Limb (tissue), 2 donors: ENCODE data around the gene ARSI.

Experiments used
- DNase-seq, 2 donors: peaks; one replicate each; pipeline ENCODE4 v3.0.0-alpha.2; 2016; ENCODE audit errors: extremely low spot score in 2 of 2

ARSI gene

GRCh38 chr5:150327139-150327538 is 24.4 kb upstream of the ARSI start:
- DNase-seq: no peak

- DNase-seq: no peak
Observed at GRCh38 chr5:150326707-150327106, 24.0 kb upstream of the ARSI start.

DNA sequence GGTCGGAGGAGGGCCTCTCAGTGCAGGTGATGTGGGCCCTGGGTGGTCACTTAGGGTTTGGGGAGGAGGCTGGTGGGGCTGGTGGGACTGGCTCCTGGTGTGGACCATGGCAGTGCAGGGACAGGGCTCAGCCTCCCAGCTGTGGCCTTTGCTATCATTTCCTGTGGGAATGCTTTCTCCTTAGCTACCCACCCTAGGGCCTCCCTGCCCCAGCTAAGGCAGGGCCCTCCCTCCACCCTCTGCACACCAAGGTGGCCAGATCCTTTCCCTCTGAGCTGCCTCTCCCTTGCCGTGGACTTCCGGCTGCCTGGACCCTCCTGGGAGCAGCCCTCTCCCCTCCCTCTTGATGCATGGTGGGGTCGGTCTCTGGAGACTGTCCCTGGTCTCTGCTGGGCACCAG is 22.7 kb upstream of the ARSI start:
- no peak for DNase-seq

GRCh38 chr5:150323819-150324218 is 21.1 kb upstream of the ARSI start:
- no peak for DNase-seq

- no peak for DNase-seq
Observed at GRCh38 chr5:150323092-150323491, 20.4 kb upstream of the ARSI start.

- no peak for DNase-seq
Observed at GRCh38 chr5:150322202-150322601, 19.5 kb upstream of the ARSI start.

DNA sequence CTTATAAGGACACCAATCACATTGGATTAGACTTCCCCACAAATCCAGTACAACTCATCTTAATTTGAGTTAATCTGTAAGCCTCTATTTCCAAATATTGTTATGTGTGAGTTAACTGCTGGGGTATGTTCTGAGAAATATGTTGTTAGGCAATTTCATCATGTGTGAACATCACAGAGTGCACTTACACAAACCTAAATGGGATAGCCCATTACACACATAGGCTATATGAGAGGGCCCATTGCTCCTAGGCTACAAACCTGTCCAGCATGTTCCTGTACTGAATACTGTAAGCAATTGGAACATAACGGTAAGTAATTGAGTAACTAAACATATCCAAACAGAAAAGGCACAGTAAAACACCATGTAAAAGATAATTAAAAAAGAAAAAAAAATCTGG is 19.1 kb upstream of the ARSI start:
- DNase-seq: no peak

- DNase-seq: no peak
Observed at GRCh38 chr5:150321211-150321610, 18.5 kb upstream of the ARSI start.

DNA sequence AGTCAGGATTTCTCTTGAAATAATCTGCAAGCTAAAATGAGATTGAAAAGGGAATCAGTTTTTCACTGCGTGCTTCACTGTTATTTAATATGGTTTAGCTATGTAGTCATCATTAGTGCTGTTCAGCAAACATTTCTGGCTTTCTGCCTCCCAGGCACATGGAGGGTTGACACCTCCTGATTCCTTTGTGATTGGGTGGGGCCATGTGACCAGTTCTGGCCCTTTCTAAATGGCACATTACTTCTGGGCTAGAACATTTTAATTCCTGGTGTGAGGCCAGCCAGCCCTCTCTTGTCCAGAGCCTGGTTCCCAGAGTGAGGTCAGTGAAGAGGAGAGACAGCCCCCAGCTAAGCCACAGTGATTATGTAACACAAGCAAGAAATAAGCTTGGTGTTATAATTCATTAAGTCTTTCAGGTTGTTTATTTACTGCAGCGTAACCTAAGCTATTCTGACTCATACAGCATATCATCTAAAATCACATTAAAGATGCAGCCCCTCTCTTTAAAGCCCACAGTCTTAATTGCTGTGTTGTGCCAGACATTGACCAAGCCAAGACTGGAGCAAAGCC is 17.4 kb upstream of the ARSI start:
- no peak for DNase-seq

- no peak for DNase-seq
Observed at GRCh38 chr5:150319484-150319790, 16.7 kb upstream of the ARSI start.

- no peak for DNase-seq
Observed at GRCh38 chr5:150318613-150319483, 16.1 kb upstream of the ARSI start.

- DNase-seq: no peak
Observed at GRCh38 chr5:150317048-150318003, 14.6 kb upstream of the ARSI start.

DNA sequence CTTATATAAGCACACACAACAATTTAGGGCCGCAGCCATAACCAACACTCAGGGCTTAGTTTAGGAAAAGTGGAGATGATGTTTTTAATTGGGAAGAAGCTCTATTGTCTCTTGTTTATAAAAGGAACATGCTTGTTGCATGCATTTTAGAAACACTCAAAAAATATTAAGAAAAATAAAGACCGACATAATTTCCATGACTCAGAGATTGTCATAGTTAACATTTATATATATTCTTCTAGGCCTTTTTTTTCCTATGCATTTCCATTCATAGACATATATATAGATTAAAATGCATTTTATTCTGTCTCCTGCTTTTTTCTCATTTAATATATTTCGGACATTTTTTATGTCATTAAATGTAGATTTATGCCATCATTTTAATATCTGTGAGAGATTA is 13.6 kb upstream of the ARSI start:
- no peak for DNase-seq

GRCh38 chr5:150315245-150315644 is 12.5 kb upstream of the ARSI start:
- DNase-seq: no peak

DNA sequence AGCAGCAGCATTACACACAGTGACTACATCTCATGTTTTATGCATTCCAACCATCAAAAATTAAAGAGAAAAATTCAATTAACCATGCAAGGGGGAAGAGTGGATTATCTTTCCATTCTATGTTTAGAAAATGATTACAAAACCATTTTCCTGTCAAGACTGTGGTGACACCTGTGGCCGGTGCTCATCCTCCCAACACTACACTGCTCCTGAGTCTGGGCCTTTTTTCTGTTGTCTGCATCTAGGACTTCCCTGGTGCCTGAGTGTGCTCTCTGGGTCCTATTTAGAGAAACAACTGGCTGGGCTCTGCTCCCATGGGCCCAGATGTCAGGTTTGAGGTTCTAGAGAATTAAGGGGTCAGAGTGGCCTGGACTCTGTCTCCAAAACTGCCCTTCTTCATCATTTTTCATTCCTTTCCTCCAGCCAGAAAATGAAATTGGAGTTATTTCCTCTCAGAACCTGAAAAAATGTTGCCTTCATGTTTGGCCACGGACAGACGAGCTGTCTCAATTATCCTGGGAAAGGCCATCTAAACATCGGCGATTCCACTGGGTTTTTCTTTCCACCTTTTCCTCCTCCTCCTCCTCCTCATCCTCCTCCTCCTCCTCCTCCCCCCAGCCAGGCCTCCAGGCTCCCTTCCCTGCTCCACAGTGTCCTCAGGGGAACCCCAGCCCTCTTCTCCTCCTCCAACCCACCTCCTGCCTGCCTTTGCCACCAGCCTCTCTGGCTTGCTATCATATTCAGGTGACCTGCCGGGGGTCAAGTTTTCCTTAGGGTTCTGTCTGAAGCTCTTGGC is 11.4 kb upstream of the ARSI start:
- no peak for DNase-seq

DNA sequence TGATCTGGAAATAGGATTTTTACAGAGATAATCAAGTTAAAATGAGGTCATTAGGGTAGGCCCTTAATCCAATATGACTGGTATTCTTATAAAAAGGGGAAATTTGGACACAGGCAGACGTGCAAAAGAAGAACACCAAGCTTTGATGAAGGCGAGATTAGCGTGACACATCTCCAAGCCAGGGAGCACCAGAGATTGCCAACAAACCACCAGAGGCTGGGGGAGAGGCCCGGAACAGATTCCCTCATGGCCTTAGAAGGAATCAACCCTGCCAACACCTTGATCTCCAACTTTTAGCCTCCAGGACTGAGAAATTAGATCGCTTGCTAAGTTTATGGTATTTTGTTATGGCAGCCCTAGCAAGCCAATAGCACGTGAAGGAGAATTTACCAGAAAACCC is 10.8 kb upstream of the ARSI start:
- DNase-seq: no peak

DNA sequence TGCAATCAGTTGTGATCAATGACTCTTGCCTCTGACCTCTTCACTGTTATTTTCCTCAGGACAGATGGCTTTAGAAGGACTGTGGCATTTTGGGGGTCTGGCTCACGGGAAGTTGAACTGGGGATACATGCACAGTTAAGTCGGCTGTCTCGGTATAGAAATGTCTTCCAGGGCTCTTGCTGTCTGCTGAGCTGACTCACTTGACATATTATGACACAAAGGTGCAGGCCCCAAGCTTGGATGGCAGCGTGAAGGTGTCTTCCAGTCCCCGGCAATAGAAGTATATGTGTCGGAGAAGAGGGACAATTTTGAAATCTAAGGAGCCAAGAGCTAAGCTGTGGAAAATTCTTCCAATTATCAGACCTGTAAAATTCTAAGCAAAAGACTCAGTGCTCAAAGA is 9.8 kb upstream of the ARSI start:
- no peak for DNase-seq

DNA sequence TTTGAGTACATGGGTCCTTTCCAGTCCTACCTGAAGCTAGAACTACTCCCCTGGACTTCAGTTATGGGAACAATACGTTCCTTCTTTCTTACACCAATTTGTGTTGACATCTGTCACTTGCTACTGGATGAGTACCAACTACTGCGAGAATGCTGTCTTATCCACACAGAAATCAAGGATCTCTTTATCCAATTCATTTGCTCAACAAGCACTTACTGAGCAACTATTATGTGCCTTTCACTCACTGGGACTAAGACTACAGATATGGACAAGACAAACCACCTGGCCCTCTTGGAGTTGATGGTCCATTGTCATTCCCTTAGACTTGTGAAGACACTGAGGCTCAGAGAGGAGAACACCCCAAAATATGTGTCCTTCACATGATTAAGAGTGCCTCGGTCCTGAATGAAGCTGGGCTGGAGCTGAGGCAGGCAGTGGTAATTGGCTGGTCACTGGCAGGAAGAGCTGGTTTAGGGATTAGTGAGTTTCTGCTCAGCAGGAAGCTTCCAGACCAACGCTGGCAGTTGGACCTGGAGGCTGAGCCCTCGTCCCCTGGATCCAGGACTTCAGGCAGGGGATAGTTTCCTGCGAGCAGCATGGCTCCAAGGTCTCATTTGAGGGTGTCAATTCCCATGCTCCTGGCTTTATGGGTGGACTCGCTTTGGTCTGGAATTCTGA is 8.4 kb upstream of the ARSI start:
- no peak for DNase-seq

GRCh38 chr5:150310246-150310645 is 7.5 kb upstream of the ARSI start:
- no peak for DNase-seq

- no peak for DNase-seq
Observed at GRCh38 chr5:150309886-150310239, 7.2 kb upstream of the ARSI start.
